B cell (primary cell): Measurements from ENCODE around the gene NBEA.

Experiments
- CTCF ChIP-seq: fragments of 200-600 bp; IDR thresholded peaks from one replicate; pipeline ENCODE4 v1.8.0; 2022; ENCODE audit warnings: antibody characterized with exemption, mild to moderate bottlenecking
- EZH2 ChIP-seq: IDR thresholded peaks from 2 replicates; pipeline ENCODE4 v1.6.1; 2012; ENCODE audit warnings: borderline replicate concordance, low read depth, mild to moderate bottlenecking, moderate library complexity, low read length; ENCODE audit not compliant: insufficient read depth, poor library complexity, severe bottlenecking

GRCh38 chr13:35718084-35718483 lies 776.0 kb downstream of the NBEA start:
- TF ChIP-seq CTCF = no peak
- no peak for TF ChIP-seq EZH2
